Breast epithelium (tissue), 3 donors: ENCODE results near the gene RMND5B.

Source experiments
- POLR2A ChIP-seq: fragments of 450-650 bp; IDR thresholded peaks from one replicate; pipeline ENCODE4 v1.6.1; 2016; ENCODE audit warnings: antibody characterized with exemption, mild to moderate bottlenecking, moderate library complexity
- POLR2AphosphoS5 ChIP-seq, 3 donors: sonication (generic); formaldehyde crosslinking; IDR thresholded peaks; one replicate each; pipeline ENCODE4 v1.6.1; 2017; ENCODE audit warnings: antibody characterized with exemption in 3 of 3
- TF ChIP-seq, protein P1 (sequence below), 3 donors: fragments of 450-650 bp; IDR thresholded peaks; one replicate each; pipeline ENCODE4 v1.5.1; 2016 to 2017; ENCODE audit warnings: antibody characterized with exemption in 3 of 3, mild to moderate bottlenecking in 3 of 3, moderate library complexity in 3 of 3

DNA sequence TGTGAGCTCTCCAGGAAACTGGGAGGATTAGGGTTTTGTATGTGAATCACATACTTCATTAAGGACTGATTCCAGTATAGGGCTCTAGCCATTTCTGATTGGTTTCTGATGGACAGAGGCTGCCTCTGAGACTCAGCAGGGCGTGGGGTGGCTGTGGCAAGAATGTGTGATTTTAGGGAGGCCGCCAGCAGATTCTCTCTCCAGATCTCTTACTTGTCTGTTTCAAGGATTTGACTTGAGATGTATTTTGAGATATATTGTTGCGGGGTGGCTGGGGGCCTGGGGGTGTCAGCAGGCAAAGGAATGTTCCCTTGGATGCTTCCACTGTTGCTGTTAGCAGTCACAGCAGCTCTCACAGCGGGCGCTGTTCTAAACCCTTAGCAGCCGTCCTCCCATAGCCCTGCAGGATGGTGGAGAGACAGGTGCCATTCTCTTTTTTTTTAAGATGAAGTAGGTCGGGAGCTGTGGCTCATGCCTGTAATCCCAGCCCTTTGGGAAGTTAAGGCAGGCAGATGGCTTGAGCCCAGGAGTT lies 65.5 kb downstream of the RMND5B start:
- TF ChIP-seq, protein P1, sequence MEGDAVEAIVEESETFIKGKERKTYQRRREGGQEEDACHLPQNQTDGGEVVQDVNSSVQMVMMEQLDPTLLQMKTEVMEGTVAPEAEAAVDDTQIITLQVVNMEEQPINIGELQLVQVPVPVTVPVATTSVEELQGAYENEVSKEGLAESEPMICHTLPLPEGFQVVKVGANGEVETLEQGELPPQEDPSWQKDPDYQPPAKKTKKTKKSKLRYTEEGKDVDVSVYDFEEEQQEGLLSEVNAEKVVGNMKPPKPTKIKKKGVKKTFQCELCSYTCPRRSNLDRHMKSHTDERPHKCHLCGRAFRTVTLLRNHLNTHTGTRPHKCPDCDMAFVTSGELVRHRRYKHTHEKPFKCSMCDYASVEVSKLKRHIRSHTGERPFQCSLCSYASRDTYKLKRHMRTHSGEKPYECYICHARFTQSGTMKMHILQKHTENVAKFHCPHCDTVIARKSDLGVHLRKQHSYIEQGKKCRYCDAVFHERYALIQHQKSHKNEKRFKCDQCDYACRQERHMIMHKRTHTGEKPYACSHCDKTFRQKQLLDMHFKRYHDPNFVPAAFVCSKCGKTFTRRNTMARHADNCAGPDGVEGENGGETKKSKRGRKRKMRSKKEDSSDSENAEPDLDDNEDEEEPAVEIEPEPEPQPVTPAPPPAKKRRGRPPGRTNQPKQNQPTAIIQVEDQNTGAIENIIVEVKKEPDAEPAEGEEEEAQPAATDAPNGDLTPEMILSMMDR (IDR thresholded peaks at IDR 0.05) = no peak
- no peak for TF ChIP-seq POLR2A
- no peak for TF ChIP-seq POLR2AphosphoS5 (IDR thresholded peaks at IDR 0.05)
